Tibial nerve (tissue), 4 donors: Measurements from ENCODE around the gene FMO5.

ENCODE experiments used
- CTCF ChIP-seq, 5 experiments: fragments of 200-600 bp in 3 of 5; fragments of 450-650 bp in 2 of 5; sonication (generic) in 3 of 5; IDR thresholded peaks; one replicate each; pipeline ENCODE4 v1.5.1; 2016 to 2019; ENCODE audit warnings: antibody characterized with exemption in 5 of 5, mild to moderate bottlenecking in 3 of 5, moderate library complexity in 2 of 5
- EP300 ChIP-seq, 2 donors: sonication (generic); formaldehyde crosslinking; IDR thresholded peaks; one replicate each; pipeline ENCODE4 v1.6.1; 2017; ENCODE audit warnings: antibody characterized with exemption in 2 of 2, mild to moderate bottlenecking in 1 of 2
- POLR2A ChIP-seq, 2 donors: fragments of 450-650 bp; IDR thresholded peaks; one replicate each; pipeline ENCODE4 v1.6.1; 2017; ENCODE audit warnings: antibody characterized with exemption in 2 of 2, mild to moderate bottlenecking in 2 of 2, moderate library complexity in 2 of 2

DNA sequence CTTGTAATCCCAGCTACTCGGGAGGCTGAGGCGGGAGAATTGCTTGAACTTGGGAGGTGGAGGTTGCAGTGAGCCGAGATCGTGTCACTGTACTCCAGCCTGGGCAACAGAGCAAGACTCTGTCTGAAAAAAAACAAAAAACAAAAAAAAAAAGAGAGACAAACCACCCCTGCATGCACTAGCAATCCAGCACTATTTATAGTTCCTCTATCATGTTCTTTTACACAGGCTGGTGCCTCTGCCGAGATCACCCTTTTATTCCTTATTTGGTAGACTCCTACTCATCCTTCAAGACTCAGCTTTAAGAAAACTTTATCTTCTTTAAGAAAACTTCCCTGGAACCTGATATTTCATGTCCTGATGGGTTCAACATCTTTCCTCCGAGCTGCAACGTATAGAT lies 10.8 kb downstream of the FMO5 start:
- TF ChIP-seq CTCF (IDR thresholded peaks at IDR 0.05) (no peak), POLR2A (IDR thresholded peaks at IDR 0.05) (no peak), EP300 (IDR thresholded peaks at IDR 0.05) (no peak)
